KOPT-K1 (cell line): ENCODE data around the gene EMX1.
A peak's percentile ranks its signal among the peaks of the same experiment; 100 is the strongest.

Source experiments
- H3K27ac ChIP-seq: fragments of 200-600 bp; sonication (generic); 2 replicates; pipeline ENCODE4 v1.5.1; 2016; ENCODE audit warnings: antibody characterized with exemption, mild to moderate bottlenecking, low read depth, low read length; ENCODE audit not compliant: poor library complexity, severe bottlenecking
- H3K36me3 ChIP-seq: fragments of 200-600 bp; sonication (generic); 2 replicates; pipeline ENCODE4 v1.5.1; 2017; ENCODE audit warnings: antibody characterized with exemption, mild to moderate bottlenecking, low read length, moderate library complexity; ENCODE audit not compliant: insufficient read depth
- H3K9me3 ChIP-seq: fragments of 200-600 bp; sonication (generic); 2 replicates; pipeline ENCODE4 v1.5.1; 2017; ENCODE audit warnings: antibody characterized with exemption, low read length, mild to moderate bottlenecking; ENCODE audit not compliant: insufficient read depth, poor library complexity, severe bottlenecking

Gene EMX1

GRCh38 chr2:72953528-72953927, 36.2 kb downstream of the EMX1 start:
- peak overlapping the region; percentile 59 for H3K27ac ChIP-seq

GRCh38 chr2:72953976-72954375, 36.7 kb downstream of the EMX1 start:
- H3K36me3 ChIP-seq, result no peaks in the 10 kb centered on the region
- H3K27ac ChIP-seq, result peak overlapping the region; percentile 59
- H3K9me3 ChIP-seq, result no peaks in the 10 kb centered on the region

More at GRCh38 chr2:72953528-72953927, 36.2 kb downstream of the EMX1 start:
- Histone ChIP-seq H3K36me3 (no peaks in the 10 kb centered on the region), H3K9me3 (no peaks in the 10 kb centered on the region)

- H3K9me3 ChIP-seq, result no peaks in the 10 kb centered on the region
- H3K36me3 ChIP-seq, result no peaks in the 10 kb centered on the region
- H3K27ac ChIP-seq, result peak overlapping the region; percentile 59
Observed at GRCh38 chr2:72954376-72955227, 37.3 kb downstream of the EMX1 start.

- Histone ChIP-seq H3K9me3 (no peaks in the 10 kb centered on the region), H3K27ac (no peak overlapping the region), H3K36me3 (no peaks in the 10 kb centered on the region)
Observed at GRCh38 chr2:72955228-72956049, 38.1 kb downstream of the EMX1 start.

GRCh38 chr2:72956050-72956395, 38.7 kb downstream of the EMX1 start:
- no peak overlapping the region for H3K27ac ChIP-seq
- H3K9me3 ChIP-seq, result no peaks in the 10 kb centered on the region
- H3K36me3 ChIP-seq, result no peaks in the 10 kb centered on the region

GRCh38 chr2:72956936-72957335, 39.6 kb downstream of the EMX1 start:
- no peaks in the 10 kb centered on the region for H3K36me3 ChIP-seq

GRCh38 chr2:72958542-72959385, 41.4 kb downstream of the EMX1 start:
- Histone ChIP-seq H3K36me3 (no peaks in the 10 kb centered on the region), H3K9me3 (no peaks in the 10 kb centered on the region), H3K27ac (no peak overlapping the region)

More at GRCh38 chr2:72956936-72957335, 39.6 kb downstream of the EMX1 start:
- H3K9me3 ChIP-seq, result no peaks in the 10 kb centered on the region
- no peak overlapping the region for H3K27ac ChIP-seq

- Histone ChIP-seq H3K27ac (no peak overlapping the region), H3K9me3 (no peaks in the 10 kb centered on the region), H3K36me3 (no peaks in the 10 kb centered on the region)
Observed at GRCh38 chr2:72959554-72959953, 42.2 kb downstream of the EMX1 start.

- H3K36me3 ChIP-seq, result no peaks in the 10 kb centered on the region
- no peaks in the 10 kb centered on the region for H3K9me3 ChIP-seq
- H3K27ac ChIP-seq, result no peak overlapping the region
Observed at GRCh38 chr2:72959995-72960981, 43.0 kb downstream of the EMX1 start.

GRCh38 chr2:72961036-72961720, 43.9 kb downstream of the EMX1 start:
- Histone ChIP-seq H3K36me3 (no peaks in the 10 kb centered on the region), H3K27ac (no peak overlapping the region), H3K9me3 (no peaks in the 10 kb centered on the region)

GRCh38 chr2:72961853-72962468, 44.6 kb downstream of the EMX1 start:
- Histone ChIP-seq H3K9me3 (no peaks in the 10 kb centered on the region), H3K36me3 (no peaks in the 10 kb centered on the region), H3K27ac (no peak overlapping the region)

- no peak overlapping the region for H3K27ac ChIP-seq
- no peaks in the 10 kb centered on the region for H3K9me3 ChIP-seq
- no peaks in the 10 kb centered on the region for H3K36me3 ChIP-seq
Observed at GRCh38 chr2:72962911-72963310, 45.6 kb downstream of the EMX1 start.

- Histone ChIP-seq H3K9me3 (no peaks in the 10 kb centered on the region), H3K27ac (no peak overlapping the region), H3K36me3 (no peaks in the 10 kb centered on the region)
Observed at GRCh38 chr2:72963423-72964145, 46.3 kb downstream of the EMX1 start.
